Measurements from ENCODE around the gene ARHGAP22.

Gene ARHGAP22

DNA sequence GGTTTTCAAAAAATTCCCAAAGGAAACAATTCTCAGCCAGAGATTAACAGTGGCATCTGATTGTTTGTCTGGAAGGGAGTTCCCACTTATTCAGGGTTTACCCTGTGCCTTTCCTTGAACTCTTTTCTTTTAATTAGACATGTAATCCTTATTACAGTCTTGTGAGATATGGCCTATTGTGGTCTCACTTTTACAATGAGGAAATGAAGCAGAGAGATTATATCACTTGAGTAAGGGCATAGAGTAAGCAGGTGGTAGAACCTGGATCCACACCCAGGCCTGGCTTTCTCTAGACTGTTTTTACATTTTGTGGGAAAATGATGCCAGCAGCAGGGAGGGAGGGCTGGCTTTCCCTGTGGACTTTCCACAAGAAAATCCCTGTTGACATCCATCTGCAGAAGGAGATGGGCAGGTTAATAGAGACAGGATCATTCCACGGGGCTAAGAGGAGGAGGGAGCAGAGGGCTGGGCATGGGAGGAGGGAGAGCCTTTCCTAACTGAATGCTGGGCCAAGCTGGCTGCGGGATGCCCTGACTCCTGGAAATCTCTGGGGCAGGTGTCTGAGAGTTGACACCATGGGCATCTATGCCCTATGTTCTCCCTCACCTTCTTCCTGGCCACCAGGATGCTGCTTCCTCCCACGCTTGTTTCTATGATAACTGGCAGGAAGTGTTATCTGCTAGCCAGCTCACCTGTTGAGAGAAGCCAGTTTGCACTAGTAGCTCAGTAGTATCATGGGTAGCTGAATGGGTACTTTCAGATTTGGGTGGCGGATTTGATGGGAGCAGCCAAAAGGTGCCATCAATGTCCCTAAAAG, 28.7 kb upstream of the ARHGAP22 start:
- no peak for DNase-seq (ENCODE audit: low read depth)

DNA sequence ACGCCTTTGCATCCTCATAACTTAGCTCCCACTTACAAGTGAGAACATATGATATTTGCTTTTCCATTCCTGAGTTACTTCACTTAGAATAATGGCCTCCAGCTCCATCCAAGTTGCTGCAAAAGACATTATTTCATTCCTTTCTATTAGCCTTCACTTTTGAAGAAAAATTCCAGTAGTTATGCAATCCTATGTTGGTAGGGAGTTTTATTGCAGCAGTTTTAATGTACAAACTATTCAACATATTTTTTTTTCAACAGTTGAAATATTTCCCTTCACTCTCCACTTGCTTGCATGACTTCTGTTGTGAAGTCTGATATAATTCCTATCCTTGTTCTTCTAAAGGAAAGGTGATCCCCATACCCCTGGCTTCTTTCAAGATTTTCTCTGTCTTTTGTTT, 27.3 kb upstream of the ARHGAP22 start:
- DNase-seq (ENCODE audit: low read depth): no peak

DNA sequence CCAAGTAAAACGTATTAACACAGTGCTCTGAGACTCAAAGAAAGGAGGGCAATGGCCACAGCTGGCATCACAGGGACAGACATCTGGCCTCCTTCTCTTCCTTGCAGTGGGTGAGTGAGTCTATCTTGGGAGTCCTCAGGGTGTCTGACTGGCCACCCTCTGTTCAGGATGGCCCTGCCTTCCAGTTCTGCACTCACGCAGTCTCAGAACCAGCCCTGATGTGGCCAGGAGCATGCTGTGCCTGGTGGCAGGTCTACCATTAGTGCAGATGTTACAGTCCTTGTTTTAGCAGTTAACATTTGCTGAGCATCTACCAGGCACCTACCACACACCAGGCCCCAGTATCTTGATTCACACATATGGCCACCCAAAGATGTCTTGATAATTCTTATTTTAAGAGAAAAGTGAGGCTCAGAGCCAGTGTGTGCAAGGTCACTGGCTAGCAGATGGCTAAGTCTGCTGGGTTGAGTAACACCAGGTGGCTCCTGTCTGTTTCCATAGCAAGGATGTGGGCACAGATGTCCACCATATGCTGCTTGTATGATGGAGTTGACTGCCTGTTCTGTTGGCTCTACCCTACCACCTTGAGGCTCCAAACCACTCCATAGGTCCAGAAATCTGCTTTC, 23.2 kb upstream of the ARHGAP22 start:
- no peak for DNase-seq (ENCODE audit: low read depth)

DNA sequence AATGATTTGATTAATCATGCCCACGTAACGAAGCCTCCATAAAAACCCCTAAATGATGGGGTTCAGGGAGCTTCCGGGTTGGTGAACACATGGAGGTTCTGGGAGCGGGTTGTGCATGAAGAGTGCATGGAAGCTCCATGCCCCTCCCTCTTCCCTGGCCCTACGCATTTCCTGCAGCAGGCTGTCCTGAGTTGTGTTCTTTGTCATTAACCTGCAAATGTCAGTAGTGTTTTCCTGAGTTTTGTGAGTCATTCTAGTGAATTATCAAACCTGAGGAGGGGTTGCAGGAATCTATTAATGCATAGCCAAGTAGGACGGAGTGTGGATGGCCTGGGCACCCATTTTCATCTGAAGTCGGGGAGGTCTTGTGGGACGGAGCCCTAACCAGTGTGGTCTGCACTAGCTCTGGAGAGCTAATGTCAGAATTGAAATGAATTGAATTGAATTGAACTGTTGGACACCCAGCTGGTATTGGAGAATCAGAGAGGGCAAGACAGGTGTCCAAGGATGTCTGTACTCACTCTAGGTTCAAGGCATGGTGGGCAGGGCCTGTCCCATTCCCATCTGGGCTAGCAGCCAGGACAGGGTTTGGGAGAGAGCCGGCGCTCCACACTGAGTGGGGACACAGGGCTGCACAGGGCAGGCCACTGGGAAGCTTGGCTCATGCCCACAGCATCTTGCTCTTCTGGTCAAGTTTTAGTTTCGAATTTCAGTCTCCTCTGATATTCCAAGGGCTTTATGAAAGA, 22.3 kb upstream of the ARHGAP22 start:
- no peak for DNase-seq (ENCODE audit: low read depth)

DNA sequence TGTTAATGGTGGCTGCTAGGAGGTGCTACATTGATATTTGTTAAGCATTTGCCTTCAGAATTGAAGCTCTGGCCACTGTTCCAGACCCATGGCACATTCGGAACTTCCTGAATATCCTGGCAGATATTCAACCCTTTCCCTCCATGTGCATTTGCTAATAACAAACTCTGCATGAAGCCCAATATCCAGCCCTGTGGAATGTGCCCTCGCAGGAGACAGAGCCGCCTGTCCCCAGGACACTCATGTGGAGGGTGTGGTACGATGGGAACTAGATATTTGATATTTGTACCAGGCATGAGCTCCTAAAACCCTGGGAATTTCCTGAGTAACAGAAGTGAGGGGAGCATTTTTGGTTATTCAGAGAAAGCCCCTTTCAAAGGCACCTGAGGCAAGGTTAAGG, 21.6 kb upstream of the ARHGAP22 start:
- DNase-seq (ENCODE audit: low read depth): no peak

DNA sequence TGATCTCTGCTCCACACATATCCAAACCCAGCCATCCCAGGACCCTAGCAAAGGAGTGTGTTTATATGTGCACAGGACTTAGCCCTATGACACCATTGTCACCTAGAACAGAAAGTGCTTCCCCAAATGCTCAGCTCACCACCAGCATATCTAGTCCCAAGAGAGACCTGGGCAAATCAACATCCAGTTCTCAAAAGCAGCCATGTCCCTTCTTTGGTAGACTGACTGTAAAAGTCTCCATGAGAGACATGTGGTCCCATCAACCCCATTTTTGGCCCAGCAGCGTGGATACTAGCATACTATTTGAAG, 20.9 kb upstream of the ARHGAP22 start:
- no peak for DNase-seq (ENCODE audit: low read depth)

DNA sequence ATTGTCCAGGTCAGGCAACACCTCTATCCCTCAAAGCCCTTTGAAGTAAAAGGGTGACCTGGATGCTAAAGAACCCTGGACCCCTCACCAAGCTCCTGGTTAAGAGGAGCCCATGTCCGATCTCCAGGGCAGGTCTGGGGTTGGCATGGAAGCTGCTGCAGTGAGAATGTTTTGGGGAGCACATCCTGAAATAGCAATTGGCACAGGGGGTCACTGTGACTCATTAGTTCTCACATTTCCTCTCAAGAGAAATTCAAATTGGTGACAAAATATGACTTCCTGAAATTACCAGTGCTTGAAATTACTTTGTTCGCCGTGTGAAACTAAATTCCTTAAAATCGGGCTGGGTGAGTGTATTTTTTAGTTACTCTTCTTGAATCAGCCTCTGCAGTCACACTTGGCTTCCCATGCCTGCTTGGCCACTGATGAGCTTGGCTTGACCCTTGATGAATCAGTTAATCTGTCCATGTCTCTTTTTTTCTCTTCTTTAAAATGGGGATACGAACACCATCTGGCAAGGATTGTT, 18.8 kb upstream of the ARHGAP22 start:
- no peak for DNase-seq (ENCODE audit: low read depth)

DNA sequence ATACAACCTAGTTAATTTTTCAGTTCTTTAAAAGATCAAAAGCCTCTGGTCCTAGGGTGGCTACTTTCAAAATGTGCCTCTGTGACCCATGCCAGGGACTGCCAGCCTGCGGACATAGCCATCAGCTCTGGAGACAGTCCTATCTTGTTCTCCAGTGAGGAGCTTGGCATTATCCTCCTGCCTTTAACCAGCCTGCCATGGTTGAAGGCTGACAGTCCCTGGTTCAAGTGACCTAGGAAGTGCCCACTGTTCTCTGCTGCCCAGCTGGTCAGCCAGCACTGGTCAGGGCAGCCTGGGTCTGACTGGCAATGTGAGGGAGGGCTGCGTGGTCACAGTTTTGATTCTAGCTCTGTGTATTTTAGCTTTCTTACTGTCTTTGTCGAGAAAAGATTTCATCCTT, 18.1 kb upstream of the ARHGAP22 start:
- DNase-seq (ENCODE audit: low read depth): no peak

DNA sequence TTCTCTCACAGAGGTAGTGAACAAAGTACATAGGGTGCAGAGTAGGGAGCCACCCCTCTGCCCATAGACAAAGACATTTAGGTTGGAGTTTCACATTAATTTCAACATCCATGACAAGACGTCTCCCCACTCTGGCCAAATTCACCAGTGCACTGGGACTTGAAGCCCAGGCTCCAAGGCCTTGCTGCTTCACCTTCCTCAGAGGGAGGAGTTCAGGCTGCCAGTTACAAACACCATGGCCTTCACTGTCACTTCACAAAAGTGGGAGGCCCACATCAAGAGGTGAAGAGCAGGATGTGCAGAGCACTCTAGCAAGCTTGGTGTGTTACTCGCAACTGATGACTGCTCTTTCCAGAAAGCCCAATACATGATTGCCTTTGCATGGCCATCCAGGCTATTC, 15.8 kb upstream of the ARHGAP22 start:
- no peak for DNase-seq (ENCODE audit: low read depth)

DNA sequence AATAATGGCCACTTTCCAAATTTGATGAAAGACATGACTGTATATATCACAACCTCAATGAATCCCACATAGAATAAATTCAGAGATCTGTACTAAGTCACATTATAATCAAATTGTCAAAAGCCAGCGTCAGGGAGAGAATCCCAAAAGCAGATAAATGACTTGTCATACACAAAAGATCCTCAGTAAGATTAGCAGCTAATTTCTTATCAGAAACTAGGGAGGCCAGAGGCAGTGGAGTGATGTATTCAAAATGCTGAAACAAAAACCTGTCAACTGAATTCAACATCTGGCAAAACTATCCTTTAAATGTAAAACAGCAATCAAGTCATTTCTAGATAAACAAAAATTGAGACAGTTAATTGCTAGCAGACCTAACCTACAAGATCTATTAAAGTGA, 11.6 kb upstream of the ARHGAP22 start:
- DNase-seq (ENCODE audit: low read depth): no peak

DNA sequence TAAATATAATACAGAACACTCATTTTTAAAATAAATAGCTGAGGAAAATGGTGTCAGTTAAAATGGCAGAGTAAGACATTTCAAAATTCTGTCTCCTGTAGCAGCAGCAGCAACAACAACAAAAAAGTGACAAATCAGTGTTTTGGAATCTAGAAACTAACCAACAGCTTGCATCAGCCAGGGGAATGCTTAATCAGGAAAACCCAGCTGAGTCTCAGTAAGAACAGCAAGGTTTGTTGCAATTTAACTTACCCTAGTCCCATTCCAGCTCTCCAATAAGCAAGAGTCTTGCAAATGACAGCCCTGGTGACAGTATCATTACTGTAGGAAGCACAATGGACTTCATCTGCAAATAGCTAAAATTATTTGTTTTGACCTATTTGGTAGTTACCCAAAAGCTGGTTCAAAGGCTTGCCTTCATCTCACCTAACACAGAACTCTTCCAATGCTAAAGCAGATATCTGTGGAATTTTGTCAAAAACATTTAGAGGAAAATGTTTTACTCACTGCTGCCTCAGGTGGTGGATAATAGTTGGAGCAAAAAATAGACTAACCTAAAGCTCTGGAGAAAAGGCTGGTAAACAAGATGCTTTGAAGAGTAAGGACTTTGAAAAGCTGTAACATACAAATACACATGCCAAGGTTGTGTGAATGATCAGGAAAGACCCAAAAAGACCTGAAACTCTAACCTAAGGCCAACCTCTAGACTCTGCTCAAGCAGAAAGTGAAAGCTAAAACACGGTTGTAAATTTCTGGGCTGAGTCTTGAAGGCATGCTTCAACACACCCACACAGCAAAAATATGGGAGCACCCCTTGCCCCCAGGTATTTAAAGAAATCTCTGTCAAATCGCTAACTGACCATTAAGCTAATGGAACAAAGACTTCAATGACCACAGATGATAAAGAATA, 9.9 kb upstream of the ARHGAP22 start:
- DNase-seq (ENCODE audit: low read depth): no peak

DNA sequence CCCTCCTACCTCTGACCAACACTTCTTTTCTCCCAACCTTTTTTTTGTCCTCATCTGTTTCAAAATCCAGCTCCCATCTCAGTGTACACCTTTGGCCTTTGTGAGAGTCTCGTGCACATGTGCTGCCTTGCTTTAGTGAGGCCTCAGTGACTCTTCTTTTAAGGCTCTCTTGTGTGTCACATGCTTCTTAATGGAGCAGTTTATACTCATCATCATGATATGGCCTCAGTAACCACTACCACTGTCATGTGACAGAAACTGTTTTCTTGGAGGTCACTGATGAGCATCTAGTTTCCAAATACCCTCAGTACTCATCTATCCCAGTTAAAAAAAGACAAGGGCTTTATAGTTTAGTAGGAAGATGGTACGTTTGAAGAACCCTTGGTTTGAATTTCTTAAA, 8.1 kb upstream of the ARHGAP22 start:
- no peak for DNase-seq (ENCODE audit: low read depth)

DNA sequence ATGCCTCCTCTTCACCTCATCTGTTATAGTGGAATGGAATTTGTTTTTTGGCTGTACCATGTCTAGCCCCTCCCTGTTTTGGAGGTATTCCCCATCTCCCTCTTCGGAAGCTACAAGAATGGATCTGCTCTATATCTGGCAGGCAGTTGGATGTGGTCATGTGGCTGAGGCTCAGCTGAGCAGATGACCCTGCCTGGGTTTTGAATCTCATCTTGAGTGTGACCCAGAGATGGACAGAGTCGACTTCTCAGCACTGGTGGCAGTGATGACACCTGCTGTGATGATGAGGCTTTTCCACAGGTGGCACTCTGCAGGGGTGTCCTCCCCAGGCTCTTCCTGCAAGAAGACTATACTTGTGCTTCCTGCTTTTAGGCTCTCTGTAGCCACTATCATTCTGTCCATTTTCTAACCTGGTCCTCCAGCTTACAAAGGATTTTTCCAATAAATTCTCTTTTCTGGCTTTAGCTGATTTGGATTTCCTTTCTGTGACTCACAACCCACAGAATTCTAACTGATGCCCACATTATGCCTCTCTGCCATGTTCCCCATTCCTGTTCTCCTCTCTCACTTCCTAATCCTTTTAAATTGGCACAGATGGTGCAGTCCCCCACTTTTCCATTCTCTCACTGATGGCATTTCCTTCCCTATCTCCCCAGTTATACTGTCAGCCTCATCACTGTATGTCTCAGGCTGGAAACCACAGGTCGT, 7.5 kb upstream of the ARHGAP22 start:
- no peak for DNase-seq (ENCODE audit: low read depth)

DNA sequence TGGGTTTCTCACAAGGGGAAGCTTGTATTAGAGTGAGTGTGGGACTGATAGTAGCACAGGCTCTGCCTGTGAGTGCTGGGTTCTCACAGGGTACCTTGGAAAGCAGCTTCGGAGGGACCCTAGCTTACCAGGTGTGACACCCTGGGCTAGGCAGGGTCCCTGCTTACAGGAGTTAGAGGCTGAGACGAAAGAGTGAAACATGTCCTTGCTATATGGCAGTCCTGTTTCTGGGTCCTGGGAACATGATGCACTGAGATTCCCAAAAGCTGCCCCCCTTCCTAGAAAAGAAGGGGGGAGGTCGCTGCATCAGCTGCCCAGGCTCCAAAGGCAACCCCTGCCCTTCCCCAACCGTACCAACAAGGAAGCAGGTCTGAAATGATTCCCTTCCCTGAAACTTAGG, 6.3 kb upstream of the ARHGAP22 start:
- DNase-seq (ENCODE audit: low read depth): no peak

DNA sequence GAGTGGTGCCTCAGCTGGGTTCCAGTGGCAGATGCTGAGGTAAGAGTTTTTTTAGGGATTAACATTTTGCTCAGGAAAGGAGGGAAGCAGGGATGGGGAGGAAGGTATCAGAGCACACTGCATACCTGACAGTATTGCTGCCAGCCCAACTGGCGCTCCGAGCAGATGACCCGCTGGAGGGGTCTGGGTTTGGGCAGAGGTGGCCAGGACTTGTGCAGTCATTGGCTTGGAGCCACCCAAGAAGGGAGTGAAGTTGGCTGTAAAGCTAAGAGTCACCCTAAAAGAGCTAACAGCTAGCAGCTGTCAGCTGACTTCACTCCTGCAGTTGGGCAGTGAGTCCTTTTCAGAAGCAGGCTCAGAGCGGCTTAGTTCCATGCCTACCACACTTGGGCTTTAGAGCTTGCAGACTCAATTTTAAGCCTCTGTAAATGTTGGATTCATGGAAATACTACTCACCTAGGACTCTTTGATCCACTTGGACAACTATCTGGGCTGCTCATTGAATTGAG, 5.8 kb upstream of the ARHGAP22 start:
- no peak for DNase-seq (ENCODE audit: low read depth)

DNA sequence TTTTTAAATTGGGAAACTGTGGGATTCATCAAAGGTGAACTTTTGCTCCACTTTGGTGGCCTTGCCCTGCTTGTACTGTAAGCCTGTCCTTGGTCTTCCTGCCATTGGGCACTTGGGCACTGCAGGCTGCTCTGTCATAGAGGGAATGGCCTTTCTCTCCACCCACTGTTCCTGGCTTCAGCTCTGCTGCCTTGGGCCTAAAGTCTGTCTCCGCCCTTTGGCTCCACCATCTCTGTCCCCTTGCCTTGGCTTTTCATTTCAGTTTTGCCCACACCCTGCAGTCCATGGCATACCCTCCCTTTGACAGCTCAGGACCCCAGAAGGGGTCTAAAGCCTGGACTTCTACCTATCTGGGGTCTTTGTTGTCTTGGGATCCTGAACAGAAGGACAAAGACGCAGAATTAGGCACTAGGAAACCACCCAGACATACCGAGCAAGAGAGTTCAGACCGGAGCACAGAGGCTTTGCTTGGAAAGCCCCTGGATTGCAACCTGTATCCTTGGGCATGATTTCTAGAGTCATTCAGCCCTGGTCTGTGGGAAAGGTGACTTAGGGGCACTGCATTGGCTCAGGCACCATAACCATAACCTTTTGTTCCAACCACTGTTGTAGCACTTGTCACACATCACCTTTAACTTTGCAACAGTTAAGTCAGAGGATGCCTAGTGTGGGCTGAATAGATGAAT, 5.2 kb upstream of the ARHGAP22 start:
- no peak for DNase-seq (ENCODE audit: low read depth)

DNA sequence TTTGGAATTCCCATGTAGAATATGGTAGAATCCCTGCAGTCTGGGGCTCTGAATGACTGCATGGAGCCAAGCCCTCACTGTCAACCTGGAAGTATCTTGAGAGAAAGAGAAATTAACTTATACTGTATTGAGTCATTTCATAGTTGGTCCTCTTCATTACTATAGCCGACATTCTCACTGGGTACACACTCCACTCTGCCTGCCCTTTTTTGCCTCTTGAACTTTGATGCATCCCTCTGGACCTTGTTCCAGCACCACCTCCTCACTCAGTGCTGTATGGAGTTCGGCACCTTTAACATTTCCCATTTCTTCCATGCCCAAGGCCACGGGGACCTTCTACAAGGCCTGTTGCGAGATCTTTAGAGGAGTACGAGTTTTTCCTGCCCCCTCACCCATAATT, 4.6 kb upstream of the ARHGAP22 start:
- no peak for DNase-seq (ENCODE audit: low read depth)

DNA sequence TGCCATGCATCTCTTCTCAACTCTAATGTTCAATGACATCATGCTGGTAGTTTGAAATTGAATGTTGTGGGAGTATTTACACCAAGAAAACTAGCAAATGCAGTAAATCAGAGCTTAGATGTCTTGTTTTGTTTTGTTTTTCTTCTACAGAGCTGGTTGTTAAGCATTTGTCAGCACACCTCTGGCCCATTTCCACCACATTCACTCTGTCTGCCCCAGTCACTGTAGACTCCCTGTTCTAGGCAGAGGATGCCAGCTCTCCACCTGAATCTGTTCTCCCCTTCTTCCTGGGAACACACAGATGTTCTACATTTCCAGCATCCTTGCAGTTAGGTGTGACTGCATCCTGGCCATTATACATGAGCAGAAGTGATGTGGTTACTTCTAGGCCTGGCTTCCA, 4.1 kb upstream of the ARHGAP22 start:
- no peak for DNase-seq (ENCODE audit: low read depth)

DNA sequence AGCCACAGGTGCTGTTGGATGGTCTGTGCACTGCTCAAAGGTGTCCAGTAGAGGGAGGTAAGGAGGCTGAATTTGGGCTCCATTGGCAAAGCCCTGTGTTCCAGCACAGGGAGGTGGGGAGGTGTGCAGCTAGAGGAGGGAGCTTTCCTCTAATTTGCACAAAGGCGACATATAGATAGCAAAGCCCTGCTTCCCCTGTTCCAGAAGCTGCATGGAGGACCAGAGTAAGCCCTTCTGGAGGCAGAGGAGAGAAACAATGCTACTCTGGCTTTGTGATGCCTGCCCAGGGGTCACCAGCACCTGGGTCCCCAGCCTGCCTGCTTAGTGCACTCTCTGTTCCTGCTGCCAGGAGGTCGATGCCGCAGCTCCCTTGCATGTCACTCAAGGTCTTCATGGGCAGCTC, 3.4 kb upstream of the ARHGAP22 start:
- no peak for DNase-seq (ENCODE audit: low read depth)
